D721Med (cell line): ENCODE results near the gene NADK.
"Not testable (repeated sequence)": the region's sequence is repeated elsewhere in the genome, so short reads cannot be mapped to it uniquely, and the experiment has no call there.

Experiments used
- DNase-seq: peaks from one replicate; pipeline ENCODE4 v3.0.0; 2011; ENCODE audit warnings: low spot score; ENCODE audit not compliant: insufficient read length
- FAIRE-seq: peaks from 2 replicates; lab custom pipeline; 2011; peaks lifted over from hg19 to GRCh38; lab: Jason Lieb, UNC
- CTCF ChIP-seq: IDR thresholded peaks from 2 replicates; pipeline ENCODE4 v1.5.1; 2012; ENCODE audit warnings: mild to moderate bottlenecking, control low read depth; ENCODE audit not compliant: insufficient read depth; ENCODE audit errors: missing control alignments

The NADK gene

GRCh38 chr1:1703796-1704195, 74.5 kb downstream of the NADK start:
- FAIRE-seq: no peak
- no peak for TF ChIP-seq CTCF

GRCh38 chr1:1702506-1702905, 75.8 kb downstream of the NADK start:
- FAIRE-seq, DNase-seq: not testable (repeated sequence)

More at GRCh38 chr1:1703796-1704195, 74.5 kb downstream of the NADK start:
- no peak for DNase-seq
